NT2/D1 (cell line): ENCODE data around the gene EXOC1.

Experiments
- DNase-seq: peaks from one replicate; pipeline ENCODE4 v3.0.0-alpha.2; 2011; ENCODE audit warnings: low read depth, low spot score
- H3K27me3 ChIP-seq: 2 replicates; pipeline ENCODE4 v1.6.0; 2011; ENCODE audit warnings: mild to moderate bottlenecking; ENCODE audit not compliant: insufficient read length, insufficient read depth
- H3K36me3 ChIP-seq: 2 replicates; pipeline ENCODE4 v1.6.1; 2011; ENCODE audit warnings: mild to moderate bottlenecking, low read length, mixed read lengths; ENCODE audit not compliant: insufficient read depth, insufficient read length
- H3K4me1 ChIP-seq: 2 replicates; pipeline ENCODE4 v1.5.1; 2011; ENCODE audit not compliant: insufficient read depth, insufficient read length
- H3K4me3 ChIP-seq: 2 replicates; pipeline ENCODE4 v1.5.1; 2011; ENCODE audit warnings: low read depth; ENCODE audit not compliant: insufficient read length
- H3K9ac ChIP-seq: 2 replicates; pipeline ENCODE4 v1.6.0; 2011; ENCODE audit warnings: low read depth; ENCODE audit not compliant: insufficient read length
- H3K9me3 ChIP-seq: 2 replicates; pipeline ENCODE4 v1.5.1; 2011; ENCODE audit warnings: mild to moderate bottlenecking, low read length; ENCODE audit not compliant: insufficient read depth
- SUZ12 ChIP-seq: IDR thresholded peaks from 2 replicates; pipeline ENCODE4 v1.6.1; 2011; ENCODE audit not compliant: insufficient read length, insufficient read depth; ENCODE audit errors: extremely low read depth
- YY1 ChIP-seq: IDR thresholded peaks from 2 replicates; pipeline ENCODE4 v1.6.1; 2011; ENCODE audit not compliant: insufficient read length, insufficient read depth
- ZNF274 ChIP-seq: IDR thresholded peaks from 2 replicates; pipeline ENCODE4 v1.6.1; 2011; ENCODE audit warnings: mild to moderate bottlenecking, low read depth, low read length

EXOC1 gene

GRCh38 chr4:55822329-55822728 is 31.1 kb upstream of the EXOC1 start:
- no peaks in the 10 kb centered on the region for H3K9me3 ChIP-seq
- DNase-seq = no peak
- no peaks in the 10 kb centered on the region for H3K36me3 ChIP-seq
- no peak overlapping the region for H3K4me3 ChIP-seq
- no peak overlapping the region for H3K9ac ChIP-seq
- no peaks in the 10 kb centered on the region for H3K27me3 ChIP-seq
- H3K4me1 ChIP-seq = no peaks in the 10 kb centered on the region
- TF ChIP-seq SUZ12 (no peak), ZNF274 (no peak), YY1 (no peak)

- Histone ChIP-seq H3K4me1 (no peaks in the 10 kb centered on the region), H3K9me3 (no peaks in the 10 kb centered on the region), H3K4me3 (no peak overlapping the region), H3K9ac (no peak overlapping the region), H3K27me3 (no peaks in the 10 kb centered on the region), H3K36me3 (no peaks in the 10 kb centered on the region)
- TF ChIP-seq YY1 = no peak
- no peak for TF ChIP-seq ZNF274
- TF ChIP-seq SUZ12 = no peak
- DNase-seq = no peak
Measured at GRCh38 chr4:55824865-55825264, 28.6 kb upstream of the EXOC1 start.

- Histone ChIP-seq H3K9me3 (no peaks in the 10 kb centered on the region), H3K9ac (no peak overlapping the region), H3K4me3 (no peak overlapping the region), H3K27me3 (no peaks in the 10 kb centered on the region), H3K36me3 (no peaks in the 10 kb centered on the region), H3K4me1 (no peaks in the 10 kb centered on the region)
- DNase-seq = no peak
- TF ChIP-seq YY1 (no peak), SUZ12 (no peak), ZNF274 (no peak)
Measured at GRCh38 chr4:55826986-55827385, 26.5 kb upstream of the EXOC1 start.

- H3K9ac ChIP-seq = no peak overlapping the region
- no peaks in the 10 kb centered on the region for H3K27me3 ChIP-seq
- H3K4me1 ChIP-seq = no peaks in the 10 kb centered on the region
- no peaks in the 10 kb centered on the region for H3K36me3 ChIP-seq
- no peak for DNase-seq
- TF ChIP-seq YY1 = no peak
- TF ChIP-seq ZNF274 = no peak
- no peak for TF ChIP-seq SUZ12
- no peaks in the 10 kb centered on the region for H3K9me3 ChIP-seq
- H3K4me3 ChIP-seq = no peak overlapping the region
Measured at GRCh38 chr4:55827582-55827981, 25.9 kb upstream of the EXOC1 start.

- H3K36me3 ChIP-seq = no peaks in the 10 kb centered on the region
- no peak overlapping the region for H3K4me3 ChIP-seq
- no peaks in the 10 kb centered on the region for H3K27me3 ChIP-seq
- H3K4me1 ChIP-seq = no peaks in the 10 kb centered on the region
- no peak for DNase-seq
- TF ChIP-seq YY1 = no peak
- no peak for TF ChIP-seq ZNF274
- no peak for TF ChIP-seq SUZ12
- H3K9ac ChIP-seq = no peak overlapping the region
- H3K9me3 ChIP-seq = no peaks in the 10 kb centered on the region
Measured at GRCh38 chr4:55830048-55830447, 23.4 kb upstream of the EXOC1 start.

- TF ChIP-seq YY1 (no peak), SUZ12 (no peak), ZNF274 (no peak)
- no peaks in the 10 kb centered on the region for H3K9me3 ChIP-seq
- no peak overlapping the region for H3K4me3 ChIP-seq
- no peaks in the 10 kb centered on the region for H3K36me3 ChIP-seq
- H3K27me3 ChIP-seq = no peaks in the 10 kb centered on the region
- no peaks in the 10 kb centered on the region for H3K4me1 ChIP-seq
- no peak overlapping the region for H3K9ac ChIP-seq
- no peak for DNase-seq
Measured at GRCh38 chr4:55830716-55831115, 22.7 kb upstream of the EXOC1 start.

GRCh38 chr4:55834086-55834795 is 19.2 kb upstream of the EXOC1 start:
- Histone ChIP-seq H3K4me1 (no peaks in the 10 kb centered on the region), H3K4me3 (no peak overlapping the region), H3K36me3 (no peaks in the 10 kb centered on the region), H3K9me3 (peaks cover 13% of the 10 kb centered on the region), H3K27me3 (no peaks in the 10 kb centered on the region), H3K9ac (no peak overlapping the region)
- TF ChIP-seq ZNF274 (no peak), SUZ12 (no peak), YY1 (no peak)
- no peak for DNase-seq
